ENCODE data around the gene MSRB1.

DNA sequence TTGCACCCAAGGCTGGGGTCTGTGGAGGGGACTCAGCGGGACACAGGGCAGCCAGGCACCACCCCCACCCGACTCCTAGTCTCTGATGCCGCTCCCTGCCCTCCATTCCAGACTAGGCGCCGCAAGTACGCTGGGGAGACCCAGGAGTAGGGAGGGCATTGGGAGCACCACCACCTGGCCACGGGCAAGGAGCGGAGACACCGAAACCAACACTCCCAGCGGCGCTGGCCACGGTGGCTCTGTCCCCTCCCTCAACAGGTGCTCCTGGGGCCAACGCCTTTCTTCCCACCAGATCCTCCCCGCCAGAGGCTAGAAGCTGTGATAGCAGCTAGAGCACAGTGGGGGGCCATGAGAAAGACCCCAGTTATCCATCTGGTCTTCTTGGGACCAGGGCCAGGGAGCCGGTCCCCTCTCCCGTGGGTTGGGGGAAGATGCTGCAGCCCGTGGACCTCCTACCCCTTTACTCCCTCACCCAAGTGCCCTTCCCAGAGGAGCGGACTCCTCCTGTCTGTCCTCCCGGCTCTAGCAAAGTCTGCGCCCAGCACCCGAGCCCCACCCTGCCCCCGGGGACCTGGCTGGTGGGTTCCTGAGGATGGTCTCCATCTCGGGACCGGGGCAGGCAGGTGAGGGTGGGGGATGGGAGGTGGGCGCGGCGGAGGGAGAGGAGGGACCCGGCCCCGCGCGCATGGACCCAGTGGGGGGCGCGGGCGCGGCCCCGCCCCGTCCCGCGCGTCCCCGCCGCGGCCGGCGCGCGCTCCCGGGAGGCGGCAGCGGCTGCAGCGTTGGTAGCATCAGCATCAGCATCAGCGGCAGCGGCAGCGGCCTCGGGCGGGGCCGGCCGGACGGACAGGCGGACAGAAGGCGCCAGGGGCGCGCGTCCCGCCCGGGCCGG is 46.5 kb upstream of the MSRB1 start, which contains the start of gene SYNGR3:
- TF ChIP-seq, protein P1, sequence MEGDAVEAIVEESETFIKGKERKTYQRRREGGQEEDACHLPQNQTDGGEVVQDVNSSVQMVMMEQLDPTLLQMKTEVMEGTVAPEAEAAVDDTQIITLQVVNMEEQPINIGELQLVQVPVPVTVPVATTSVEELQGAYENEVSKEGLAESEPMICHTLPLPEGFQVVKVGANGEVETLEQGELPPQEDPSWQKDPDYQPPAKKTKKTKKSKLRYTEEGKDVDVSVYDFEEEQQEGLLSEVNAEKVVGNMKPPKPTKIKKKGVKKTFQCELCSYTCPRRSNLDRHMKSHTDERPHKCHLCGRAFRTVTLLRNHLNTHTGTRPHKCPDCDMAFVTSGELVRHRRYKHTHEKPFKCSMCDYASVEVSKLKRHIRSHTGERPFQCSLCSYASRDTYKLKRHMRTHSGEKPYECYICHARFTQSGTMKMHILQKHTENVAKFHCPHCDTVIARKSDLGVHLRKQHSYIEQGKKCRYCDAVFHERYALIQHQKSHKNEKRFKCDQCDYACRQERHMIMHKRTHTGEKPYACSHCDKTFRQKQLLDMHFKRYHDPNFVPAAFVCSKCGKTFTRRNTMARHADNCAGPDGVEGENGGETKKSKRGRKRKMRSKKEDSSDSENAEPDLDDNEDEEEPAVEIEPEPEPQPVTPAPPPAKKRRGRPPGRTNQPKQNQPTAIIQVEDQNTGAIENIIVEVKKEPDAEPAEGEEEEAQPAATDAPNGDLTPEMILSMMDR (conservative IDR thresholded peaks at IDR 0.05; ENCODE audit: low read length), result no peak
- TF ChIP-seq EZH2phosphoT487 (IDR thresholded peaks at IDR 0.05; ENCODE audit: borderline replicate concordance), result no peak
